Measurements from ENCODE around the gene CIB2.

- TF ChIP-seq, protein P1, sequence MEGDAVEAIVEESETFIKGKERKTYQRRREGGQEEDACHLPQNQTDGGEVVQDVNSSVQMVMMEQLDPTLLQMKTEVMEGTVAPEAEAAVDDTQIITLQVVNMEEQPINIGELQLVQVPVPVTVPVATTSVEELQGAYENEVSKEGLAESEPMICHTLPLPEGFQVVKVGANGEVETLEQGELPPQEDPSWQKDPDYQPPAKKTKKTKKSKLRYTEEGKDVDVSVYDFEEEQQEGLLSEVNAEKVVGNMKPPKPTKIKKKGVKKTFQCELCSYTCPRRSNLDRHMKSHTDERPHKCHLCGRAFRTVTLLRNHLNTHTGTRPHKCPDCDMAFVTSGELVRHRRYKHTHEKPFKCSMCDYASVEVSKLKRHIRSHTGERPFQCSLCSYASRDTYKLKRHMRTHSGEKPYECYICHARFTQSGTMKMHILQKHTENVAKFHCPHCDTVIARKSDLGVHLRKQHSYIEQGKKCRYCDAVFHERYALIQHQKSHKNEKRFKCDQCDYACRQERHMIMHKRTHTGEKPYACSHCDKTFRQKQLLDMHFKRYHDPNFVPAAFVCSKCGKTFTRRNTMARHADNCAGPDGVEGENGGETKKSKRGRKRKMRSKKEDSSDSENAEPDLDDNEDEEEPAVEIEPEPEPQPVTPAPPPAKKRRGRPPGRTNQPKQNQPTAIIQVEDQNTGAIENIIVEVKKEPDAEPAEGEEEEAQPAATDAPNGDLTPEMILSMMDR (conservative IDR thresholded peaks at IDR 0.05; ENCODE audit: low read depth in 2 of 2) = no peak
- TF ChIP-seq REST (IDR thresholded peaks at IDR 0.05; ENCODE audit: unreplicated experiment) (no peak), JUNB (IDR thresholded peaks at IDR 0.05; ENCODE audit: unreplicated experiment) (no peak), ZNF331 (CRISPR knock-in tag; IDR thresholded peaks at IDR 0.05; ENCODE audit: low read depth) (no peak)
Measured at GRCh38 chr15:78058401-78058935, 72.8 kb downstream of the CIB2 start.

All from GM23338 (cell line).